Large intestine (tissue), 3 donors: ENCODE data around the gene CCDC83. TPM values are rescaled to one million over a fixed set of nuclear protein-coding genes. Genes with fewer than 3 reads are reported as not detected.
"Not testable (repeated sequence)": the region's sequence is repeated elsewhere in the genome, so short reads cannot be mapped to it uniquely, and the experiment has no call there.

Source experiments
- DNase-seq, 2 donors: peaks; one replicate each; pipeline versions ENCODE4 v3.0.0 to v3.0.0-alpha.2; 2013
- H3K27ac ChIP-seq: one replicate; pipeline ENCODE4 v1.5.1; 2013; ENCODE audit warnings: low read length
- H3K27me3 ChIP-seq: 2 replicates; pipeline ENCODE4 v1.6.1; 2013; ENCODE audit warnings: low read length; ENCODE audit not compliant: control insufficient read depth, insufficient read depth
- H3K36me3 ChIP-seq: 2 replicates; pipeline ENCODE4 v1.6.1; 2013; ENCODE audit warnings: low read length; ENCODE audit not compliant: control insufficient read depth, insufficient read depth
- H3K4me1 ChIP-seq: one replicate; pipeline ENCODE4 v1.6.1; 2013; ENCODE audit warnings: low read length; ENCODE audit not compliant: control insufficient read depth, insufficient read depth
- H3K4me3 ChIP-seq: one replicate; pipeline ENCODE4 v1.5.1; 2013; ENCODE audit warnings: low read length
- H3K9me3 ChIP-seq: one replicate; pipeline ENCODE4 v1.6.1; 2013; ENCODE audit warnings: mild to moderate bottlenecking, low read depth, low read length, moderate library complexity; ENCODE audit not compliant: control insufficient read depth
- WGBS: methylation state at CpG from one replicate; pipeline ENCODE4 v1.1.5; 2013; ENCODE audit warnings: low lambda C conversion rate; ENCODE audit not compliant: insufficient coverage; 5-methylcytosine and 5-hydroxymethylcytosine counted together
- polyA plus RNA-seq: library from polyadenylated mRNA; unstranded; fragments of 120-200 nt; gene quantifications from one replicate; pipeline ENCODE4 v1.2.1, GENCODE V29; 2013

The CCDC83 gene
- polyA plus RNA-seq, 1 donor = 0.04 TPM

DNA sequence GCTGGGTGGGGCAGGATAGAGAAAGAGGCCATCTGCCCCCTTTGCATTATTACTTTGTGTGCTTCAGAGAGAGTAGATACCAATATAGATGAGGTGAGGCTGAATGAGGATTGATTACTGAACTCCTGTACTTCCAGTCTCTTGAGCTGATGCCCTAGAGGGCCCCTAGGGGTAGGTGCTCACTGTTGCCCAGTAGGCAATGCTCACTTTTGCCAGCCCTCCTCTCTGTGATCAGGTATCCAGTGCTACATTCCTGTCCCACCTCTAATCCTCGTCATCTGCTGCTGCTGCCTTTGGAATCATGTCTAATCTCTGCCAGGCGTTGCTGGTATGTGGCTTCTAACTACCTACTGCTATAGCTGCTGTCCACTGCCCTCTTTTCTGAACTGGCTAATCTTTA, 57.2 kb downstream of the CCDC83 start:
- Histone ChIP-seq H3K4me3 (no peak overlapping the region), H3K36me3 (no peaks in the 10 kb centered on the region), H3K27ac (no peak overlapping the region), H3K4me1 (no peaks in the 10 kb centered on the region), H3K9me3 (no peaks in the 10 kb centered on the region), H3K27me3 (no peaks in the 10 kb centered on the region)
- WGBS = no CpG with 5 or more reads among the region's 2 CpGs
- DNase-seq = no peak

DNA sequence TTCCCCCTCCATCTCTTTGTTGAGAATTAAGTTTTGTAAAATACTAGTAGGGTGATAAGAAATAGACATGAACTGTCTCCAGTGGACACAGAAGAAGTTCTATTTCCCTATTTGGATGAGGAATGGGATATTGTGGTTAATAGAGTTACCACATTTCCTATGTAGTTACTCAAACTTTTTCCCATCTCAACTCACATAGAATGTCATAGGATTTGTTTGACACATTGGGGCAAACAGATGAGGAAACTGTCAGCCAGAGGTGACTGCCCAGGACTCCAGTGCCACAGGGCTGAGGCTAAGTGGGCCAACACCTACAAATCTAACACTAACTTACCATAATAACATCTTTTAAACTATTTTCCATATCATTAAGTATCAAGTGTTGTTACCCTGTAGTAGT, 58.3 kb downstream of the CCDC83 start:
- Histone ChIP-seq H3K4me3 (no peak overlapping the region), H3K36me3 (no peaks in the 10 kb centered on the region), H3K27me3 (no peaks in the 10 kb centered on the region), H3K4me1 (no peaks in the 10 kb centered on the region), H3K27ac (no peak overlapping the region), H3K9me3 (no peaks in the 10 kb centered on the region)
- no peak for DNase-seq

DNA sequence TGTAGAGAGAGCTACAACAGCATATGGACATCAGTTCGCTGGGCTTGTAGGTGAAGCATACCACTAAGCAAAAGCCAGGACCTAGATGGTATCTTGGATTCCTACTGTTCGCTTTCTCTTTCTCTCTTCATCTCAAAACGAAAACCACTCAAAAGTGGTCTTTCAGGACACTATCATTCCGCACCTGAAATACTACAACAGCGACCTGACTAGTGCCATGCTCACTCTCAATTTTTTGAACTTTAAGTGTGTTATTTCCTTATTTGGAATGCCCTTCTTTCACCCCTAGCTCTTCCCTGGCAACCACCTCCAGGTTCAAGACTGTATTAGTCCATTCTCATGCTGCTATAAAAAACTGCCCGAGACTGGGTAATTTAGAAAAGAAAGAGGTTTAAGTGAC, 59.2 kb downstream of the CCDC83 start:
- Histone ChIP-seq H3K27me3 (no peaks in the 10 kb centered on the region), H3K27ac (no peak overlapping the region), H3K36me3 (no peaks in the 10 kb centered on the region), H3K4me1 (no peaks in the 10 kb centered on the region), H3K9me3 (no peaks in the 10 kb centered on the region), H3K4me3 (no peak overlapping the region)
- WGBS = 81% methylated on average over 3 of the region's 6 CpGs
- DNase-seq = no peak

DNA sequence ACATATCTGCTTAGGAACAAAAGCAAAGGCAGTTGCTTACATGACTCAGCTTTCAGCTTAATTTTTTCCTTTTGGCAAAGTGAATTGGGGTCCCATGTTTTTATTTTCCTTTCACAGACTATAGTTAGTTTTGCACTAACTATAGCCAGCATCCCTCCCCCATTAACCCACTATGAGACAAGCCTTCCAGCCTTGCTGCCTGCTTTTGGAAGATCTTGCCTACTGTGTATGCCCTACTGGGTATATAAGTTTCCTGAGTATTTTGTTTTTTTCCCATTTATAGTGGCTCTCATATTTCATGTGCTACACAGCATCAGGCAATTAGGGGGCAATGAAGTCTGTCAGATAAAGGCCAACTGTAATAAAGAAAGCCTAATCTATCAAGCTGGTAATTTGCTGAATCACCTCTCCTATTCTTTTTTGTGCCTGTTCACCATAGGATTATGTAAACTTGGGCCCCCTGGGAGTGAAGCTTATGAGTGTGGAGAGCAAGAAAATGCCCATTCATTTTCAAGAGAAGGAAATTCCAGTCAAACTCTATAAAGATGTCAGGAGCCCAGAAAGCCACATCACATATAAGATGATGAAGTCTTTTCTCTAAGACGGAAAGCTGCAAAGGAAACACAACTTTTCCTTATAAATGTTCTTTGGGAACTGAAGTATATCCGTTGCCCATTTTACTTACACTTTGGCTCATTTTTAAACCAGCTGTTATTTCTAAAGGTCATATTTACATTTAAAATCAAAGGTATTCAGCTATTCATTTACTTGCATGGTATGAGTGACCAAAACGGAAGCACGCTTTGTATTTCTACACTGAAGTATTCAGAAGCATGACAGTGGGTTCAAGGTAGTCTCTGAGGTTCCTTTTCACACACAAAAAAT, 64.0 kb downstream of the CCDC83 start:
- H3K9me3 ChIP-seq = no peaks in the 10 kb centered on the region
- DNase-seq = no peak
- H3K27me3 ChIP-seq = no peaks in the 10 kb centered on the region
- H3K4me1 ChIP-seq = no peaks in the 10 kb centered on the region
- no peak overlapping the region for H3K4me3 ChIP-seq
- no peak overlapping the region for H3K27ac ChIP-seq
- H3K36me3 ChIP-seq = no peaks in the 10 kb centered on the region
- WGBS = 60% methylated on average over 1 of the region's 4 CpGs

DNA sequence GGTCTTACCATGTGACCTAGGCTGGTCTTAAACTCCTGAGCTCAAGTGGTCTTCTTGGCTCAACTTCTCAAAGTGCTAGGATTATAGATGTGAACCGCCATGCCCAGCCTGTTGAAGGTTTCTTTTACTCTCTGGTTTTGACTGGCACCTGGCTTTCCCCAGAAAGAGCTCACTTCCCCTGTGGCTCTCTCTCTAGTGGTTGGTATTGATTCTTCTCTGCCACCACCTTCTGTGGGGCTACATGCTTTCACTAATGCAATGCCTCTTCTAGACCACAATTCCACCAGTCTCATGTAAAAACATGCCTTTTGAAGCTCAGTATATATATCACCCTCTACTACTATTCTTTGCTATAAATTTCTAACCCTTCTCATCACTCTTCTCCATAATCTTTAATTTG, 67.2 kb downstream of the CCDC83 start:
- WGBS = no CpG with 5 or more reads among the region's 1 CpG
- H3K9me3 ChIP-seq = no peaks in the 10 kb centered on the region
- DNase-seq = no peak
- H3K27me3 ChIP-seq = no peaks in the 10 kb centered on the region
- H3K4me1 ChIP-seq = no peaks in the 10 kb centered on the region
- no peak overlapping the region for H3K27ac ChIP-seq
- H3K4me3 ChIP-seq = no peak overlapping the region
- no peaks in the 10 kb centered on the region for H3K36me3 ChIP-seq

DNA sequence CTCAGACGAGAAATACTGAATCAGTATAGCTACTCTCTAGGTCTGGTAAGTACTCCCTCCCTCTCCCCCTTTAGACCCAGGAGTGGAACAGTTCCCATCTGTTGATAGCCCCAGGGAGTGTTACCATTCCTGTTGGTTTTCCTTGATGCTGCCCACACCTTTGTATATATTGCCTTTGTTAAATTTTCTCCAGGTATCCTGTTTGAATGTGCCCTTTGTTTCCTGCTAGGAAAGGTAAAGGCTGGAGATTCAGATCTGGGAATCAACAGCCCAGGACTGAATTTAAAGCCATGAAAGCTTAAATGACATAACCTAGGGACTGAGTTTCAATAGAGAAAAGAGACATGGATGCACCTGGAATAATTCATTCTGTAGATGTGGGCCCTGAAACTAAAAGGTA, 68.3 kb downstream of the CCDC83 start:
- no peaks in the 10 kb centered on the region for H3K27me3 ChIP-seq
- H3K4me1 ChIP-seq = no peaks in the 10 kb centered on the region
- no peak overlapping the region for H3K4me3 ChIP-seq
- H3K36me3 ChIP-seq = no peaks in the 10 kb centered on the region
- no peaks in the 10 kb centered on the region for H3K9me3 ChIP-seq
- no CpG with 5 or more reads among the region's 1 CpG for WGBS
- no peak overlapping the region for H3K27ac ChIP-seq
- no peak for DNase-seq

DNA sequence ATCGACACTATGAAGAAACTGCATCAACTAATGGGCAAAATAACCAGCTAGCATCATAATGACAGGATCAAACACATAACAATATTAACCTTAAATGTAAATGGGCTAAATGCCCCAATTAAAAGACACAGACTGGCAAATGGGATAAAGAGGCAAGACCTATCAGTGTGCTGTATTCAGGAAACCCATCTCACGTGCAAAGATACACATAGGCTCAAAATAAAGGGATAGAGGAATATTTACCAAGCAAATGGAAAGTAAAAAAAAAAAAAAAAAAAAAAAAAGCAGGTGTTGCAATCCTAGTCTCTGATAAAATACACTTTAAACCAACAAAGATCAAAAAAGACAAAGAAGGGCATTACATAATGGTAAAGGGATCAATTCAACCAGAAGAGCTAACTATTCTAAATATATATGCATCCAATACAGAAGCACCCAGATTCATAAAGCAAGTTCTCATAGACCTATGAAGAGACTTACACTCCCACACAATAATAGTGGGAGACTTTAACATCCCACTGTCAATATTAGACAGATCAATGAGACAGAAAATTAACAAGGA, 71.6 kb downstream of the CCDC83 start:
- not testable (repeated sequence) for H3K27ac ChIP-seq, H3K36me3 ChIP-seq, H3K4me1 ChIP-seq, H3K9me3 ChIP-seq, H3K4me3 ChIP-seq, H3K27me3 ChIP-seq, DNase-seq
- WGBS = 67% methylated on average over 1 of the region's 2 CpGs

DNA sequence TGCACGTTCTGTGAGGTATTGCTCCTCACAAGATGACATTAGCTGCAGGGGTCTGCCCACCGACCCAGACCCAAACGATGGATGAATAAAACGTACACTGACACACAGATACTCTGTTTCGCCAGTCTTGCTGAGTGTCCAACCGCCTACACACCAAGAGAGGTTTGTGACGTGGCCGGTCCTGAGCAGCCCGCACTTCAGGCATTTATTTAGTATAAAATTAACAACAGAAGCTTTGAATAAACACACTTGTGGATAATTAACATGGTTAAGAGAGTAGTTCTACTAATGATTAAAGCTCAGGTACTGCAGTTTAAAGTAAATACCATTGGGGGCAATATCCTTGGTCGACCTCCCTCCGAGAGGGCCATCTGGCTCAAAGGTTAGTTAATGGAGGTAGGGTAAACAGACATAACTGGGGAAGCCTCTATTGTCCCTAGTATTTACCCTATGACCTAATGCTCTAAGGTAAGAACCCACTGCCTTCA, 75.7 kb downstream of the CCDC83 start:
- H3K27ac ChIP-seq = no peak overlapping the region
- peaks cover 7% of the 10 kb centered on the region for H3K9me3 ChIP-seq
- no peaks in the 10 kb centered on the region for H3K36me3 ChIP-seq
- DNase-seq = peak; percentile 32 to 53
- no peaks in the 10 kb centered on the region for H3K27me3 ChIP-seq
- WGBS = no CpG with 5 or more reads among the region's 11 CpGs
- H3K4me3 ChIP-seq = no peak overlapping the region
- peaks cover 4% of the 10 kb centered on the region for H3K4me1 ChIP-seq

DNA sequence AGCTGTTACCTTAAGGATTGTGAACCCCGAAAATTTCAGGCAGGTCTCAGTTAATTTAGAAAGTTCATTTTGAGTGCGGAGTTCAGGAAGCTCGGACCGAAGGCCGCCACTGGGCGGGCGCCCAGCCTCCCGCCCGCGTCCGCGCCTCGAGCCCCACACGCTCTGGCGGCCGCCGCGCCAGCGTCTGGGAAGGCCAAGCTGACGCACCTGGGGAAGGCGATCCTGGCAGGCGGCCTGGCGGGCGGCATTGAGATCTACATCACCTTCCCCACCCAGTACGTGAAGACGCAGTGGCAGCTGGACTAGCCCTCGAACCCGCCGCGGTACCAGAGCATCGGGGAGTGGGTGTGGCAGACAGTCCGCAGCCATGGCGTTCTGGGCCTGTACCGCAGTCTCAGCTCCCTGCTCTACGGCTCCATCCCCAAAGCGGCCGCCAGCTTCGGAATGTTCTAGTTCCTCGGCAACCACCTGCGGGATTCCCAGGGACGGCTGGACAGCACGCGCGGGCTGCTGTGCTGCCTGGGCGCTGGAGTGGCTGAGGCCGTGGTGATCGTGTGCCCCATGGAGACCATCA, 79.5 kb downstream of the CCDC83 start:
- Histone ChIP-seq H3K9me3 (peaks cover 7% of the 10 kb centered on the region), H3K36me3 (no peaks in the 10 kb centered on the region), H3K4me1 (peaks cover 4% of the 10 kb centered on the region), H3K27me3 (no peaks in the 10 kb centered on the region), H3K27ac (no peak overlapping the region), H3K4me3 (no peak overlapping the region)
- WGBS = no CpG with 5 or more reads among the region's 47 CpGs
- DNase-seq = no peak

DNA sequence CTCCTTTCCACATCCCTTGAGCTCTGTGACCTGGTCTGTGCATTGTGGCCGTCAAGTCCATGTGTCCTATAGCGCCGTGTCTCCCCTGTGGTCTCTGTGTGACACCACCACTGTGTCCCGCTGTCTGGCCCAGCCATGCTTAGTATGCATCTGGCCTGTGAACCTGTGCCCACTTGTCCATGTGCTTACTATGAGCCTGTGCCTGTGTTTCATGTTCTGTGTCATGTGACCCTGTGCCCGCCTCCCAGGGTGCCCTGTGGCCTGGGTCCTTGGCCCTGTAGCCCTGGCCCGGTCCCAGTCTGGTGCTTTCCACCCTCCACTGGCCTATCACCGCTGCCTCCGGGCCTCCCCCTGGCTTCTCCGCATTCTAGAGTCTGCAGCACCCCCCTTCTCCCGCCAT, 80.6 kb downstream of the CCDC83 start:
- peaks cover 4% of the 10 kb centered on the region for H3K4me1 ChIP-seq
- no peak overlapping the region for H3K27ac ChIP-seq
- H3K36me3 ChIP-seq = no peaks in the 10 kb centered on the region
- no CpG with 5 or more reads among the region's 10 CpGs for WGBS
- H3K9me3 ChIP-seq = peaks cover 7% of the 10 kb centered on the region
- no peak overlapping the region for H3K4me3 ChIP-seq
- DNase-seq = no peak
- no peaks in the 10 kb centered on the region for H3K27me3 ChIP-seq
